Lung (tissue), 12 donors: ENCODE results near the gene CLPTM1L. TPM values are rescaled to one million over a fixed set of nuclear protein-coding genes. Genes with fewer than 3 reads are reported as not detected.
"Not testable (repeated sequence)": the region's sequence is repeated elsewhere in the genome, so short reads cannot be mapped to it uniquely, and the experiment has no call there.

ENCODE experiments used
- ATAC-seq: fragments of 200-7000 bp; cut with Tn5 transposase; one replicate; pipeline ENCODE4 v1.9.1; 2020; ENCODE audit warnings: moderate number of reproducible peaks; ENCODE audit not compliant: insufficient read depth, low FRiP score
- DNase-seq, 3 donors: peaks; one replicate each; pipeline ENCODE4 v3.0.0-alpha.2; 2013 to 2017
- H3K27ac ChIP-seq, 2 donors: one replicate each; pipeline ENCODE4 v1.5.1; 2013; ENCODE audit warnings: mild to moderate bottlenecking in 2 of 2, moderate library complexity in 2 of 2, control low read depth in 1 of 2, inconsistent platforms in 1 of 2, low read depth in 1 of 2, low read length in 1 of 2
- H3K27me3 ChIP-seq, 3 donors: one replicate each; pipeline ENCODE4 v1.5.1; 2013; ENCODE audit warnings: low read length in 2 of 3; ENCODE audit not compliant: control insufficient read depth in 3 of 3, insufficient read depth in 3 of 3
- H3K36me3 ChIP-seq, 4 donors: one replicate each; pipeline ENCODE4 v1.5.1; 2013; ENCODE audit warnings: low read length in 4 of 4, mild to moderate bottlenecking in 1 of 4, moderate library complexity in 1 of 4; ENCODE audit not compliant: control insufficient read depth in 4 of 4, insufficient read depth in 4 of 4
- H3K4me1 ChIP-seq, 5 donors: one replicate each; pipeline ENCODE4 v1.5.1; 2013; ENCODE audit warnings: low read length in 5 of 5, mild to moderate bottlenecking in 2 of 5, moderate library complexity in 1 of 5; ENCODE audit not compliant: control insufficient read depth in 5 of 5, insufficient read depth in 5 of 5
- H3K4me3 ChIP-seq: one replicate; pipeline ENCODE4 v1.5.1; 2013; ENCODE audit warnings: mild to moderate bottlenecking, control low read depth, moderate library complexity
- H3K9ac ChIP-seq, 2 donors: one replicate each; pipeline ENCODE4 v1.5.1; 2013; ENCODE audit warnings: low read length in 2 of 2, control low read depth in 1 of 2; ENCODE audit not compliant: insufficient read depth in 1 of 2
- H3K9me3 ChIP-seq, 4 donors: one replicate each; pipeline ENCODE4 v1.5.1; 2013; ENCODE audit warnings: low read length in 3 of 4, mild to moderate bottlenecking in 1 of 4, moderate library complexity in 1 of 4; ENCODE audit not compliant: control insufficient read depth in 4 of 4, insufficient read depth in 3 of 4
- CTCF ChIP-seq: IDR thresholded peaks from 2 replicates; pipeline ENCODE4 v1.5.1; 2012; ENCODE audit warnings: mild to moderate bottlenecking; ENCODE audit errors: control extremely low read depth, extremely low read depth
- WGBS, 2 donors: extraction: QIAGEN DNeasy Blood & Tissue Kit; methylation state at CpG; one replicate each; pipeline ENCODE4 v1.1.7; 2013; 5-methylcytosine and 5-hydroxymethylcytosine counted together
- polyA plus RNA-seq, 2 donors: library from polyadenylated mRNA; stranded (reverse); fragments of 200-250 nt; gene quantifications; one replicate each; pipeline ENCODE4 v1.2.1, GENCODE V29; 2013
- total RNA-seq, 2 donors: library from RNA; depleted of rRNA in 1 of 2; stranded (reverse); fragments of >200 nt in 1 of 2; gene quantifications; one replicate each; pipeline ENCODE4 v1.2.1, GENCODE V29; 2014 to 2021
- donor health status: control.
- donor health status: control.
- donor health status: Bipolar disorder and iron deficiency.
- donor health status: healthy.
- donor health status: DM: yes; HTN: yes; CAD: no.

CLPTM1L gene
- total and polyA plus RNA-seq, 4 donors, result 79.0 to 153 (median 144) TPM

DNA sequence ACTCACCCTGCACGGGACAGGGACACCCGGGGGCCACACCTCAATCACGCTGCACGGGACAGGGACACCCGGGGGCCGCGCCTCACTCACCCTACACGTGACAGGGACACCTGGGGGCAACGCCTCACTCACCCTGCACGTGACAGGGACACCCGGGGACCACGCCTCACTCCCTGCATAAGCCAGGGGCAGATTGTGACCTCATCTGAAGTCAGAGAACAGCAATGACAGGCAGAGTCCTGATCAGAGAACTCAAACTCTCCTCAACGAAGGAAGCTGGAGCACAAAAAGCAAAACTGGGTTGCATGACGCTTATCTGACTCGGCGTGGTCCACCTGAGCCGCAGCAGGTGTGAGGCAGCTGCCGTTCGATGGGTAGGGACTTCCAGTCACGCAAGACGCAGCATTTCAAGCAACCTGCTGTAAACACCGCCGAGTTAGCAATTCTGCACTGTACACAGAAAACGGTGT is 53.3 kb downstream of the CLPTM1L start:
- H3K27me3 ChIP-seq, result peaks cover 9 to 23% (median 16%) of the 10 kb centered on the region in 3 donors

GRCh38 chr5:1290956-1291355 is 53.9 kb downstream of the CLPTM1L start:
- H3K9ac ChIP-seq, H3K27ac ChIP-seq, ATAC-seq, DNase-seq, H3K36me3 ChIP-seq, H3K4me3 ChIP-seq: not testable (repeated sequence)
- H3K4me1 ChIP-seq, result peaks cover 0 to 12% (median 0%) of the 10 kb centered on the region in 5 donors
- 80 to 88% methylated on average over 20 to 24 of the region's 24 CpGs for WGBS, 2 donors
- peaks cover 0 to 21% (median 0%) of the 10 kb centered on the region in 4 donors for H3K9me3 ChIP-seq
- H3K27me3 ChIP-seq, result peaks cover 3 to 23% (median 10%) of the 10 kb centered on the region in 3 donors

More for the DNA sequence above, 53.3 kb downstream of the CLPTM1L start:
- H3K4me3 ChIP-seq, result no peak overlapping the region
- no peaks in the 10 kb centered on the region for H3K36me3 ChIP-seq
- H3K9me3 ChIP-seq, result peaks cover 0 to 21% (median 0%) of the 10 kb centered on the region in 4 donors
- 85 to 92% methylated on average over 24 of the region's 24 CpGs for WGBS, 2 donors
- no peak overlapping the region for H3K27ac ChIP-seq
- DNase-seq (no peak), ATAC-seq (no peak)
- H3K4me1 ChIP-seq, result peaks cover 0 to 12% (median 0%) of the 10 kb centered on the region in 5 donors
- no peak for TF ChIP-seq CTCF
- no peak overlapping the region for H3K9ac ChIP-seq

DNA sequence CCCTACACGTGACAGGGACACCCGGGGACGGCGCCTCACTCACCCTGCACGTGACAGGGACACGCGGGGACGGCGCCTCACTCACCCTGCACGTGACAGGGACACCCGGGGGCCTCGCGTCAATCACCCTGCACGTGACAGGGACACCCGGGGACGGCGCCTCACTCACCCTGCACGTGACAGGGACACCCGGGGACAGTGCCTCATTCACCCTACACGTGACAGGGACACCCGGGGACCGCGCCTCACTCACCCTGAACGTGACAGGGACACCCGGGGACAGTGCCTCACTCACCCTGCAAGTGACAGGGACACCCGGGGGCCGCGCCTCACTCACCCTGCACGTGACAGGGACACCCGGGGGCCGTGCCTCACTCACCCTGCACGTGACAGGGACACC is 55.3 kb downstream of the CLPTM1L start:
- peaks cover 0 to 19% (median 0%) of the 10 kb centered on the region in 4 donors for H3K9me3 ChIP-seq
- H3K4me3 ChIP-seq, ATAC-seq, H3K4me1 ChIP-seq, DNase-seq, H3K27ac ChIP-seq, H3K9ac ChIP-seq, H3K36me3 ChIP-seq: not testable (repeated sequence)
- 92 to 96% methylated on average over 15 to 32 of the region's 32 CpGs for WGBS, 2 donors
- peaks cover 2 to 18% (median 3%) of the 10 kb centered on the region in 3 donors for H3K27me3 ChIP-seq

DNA sequence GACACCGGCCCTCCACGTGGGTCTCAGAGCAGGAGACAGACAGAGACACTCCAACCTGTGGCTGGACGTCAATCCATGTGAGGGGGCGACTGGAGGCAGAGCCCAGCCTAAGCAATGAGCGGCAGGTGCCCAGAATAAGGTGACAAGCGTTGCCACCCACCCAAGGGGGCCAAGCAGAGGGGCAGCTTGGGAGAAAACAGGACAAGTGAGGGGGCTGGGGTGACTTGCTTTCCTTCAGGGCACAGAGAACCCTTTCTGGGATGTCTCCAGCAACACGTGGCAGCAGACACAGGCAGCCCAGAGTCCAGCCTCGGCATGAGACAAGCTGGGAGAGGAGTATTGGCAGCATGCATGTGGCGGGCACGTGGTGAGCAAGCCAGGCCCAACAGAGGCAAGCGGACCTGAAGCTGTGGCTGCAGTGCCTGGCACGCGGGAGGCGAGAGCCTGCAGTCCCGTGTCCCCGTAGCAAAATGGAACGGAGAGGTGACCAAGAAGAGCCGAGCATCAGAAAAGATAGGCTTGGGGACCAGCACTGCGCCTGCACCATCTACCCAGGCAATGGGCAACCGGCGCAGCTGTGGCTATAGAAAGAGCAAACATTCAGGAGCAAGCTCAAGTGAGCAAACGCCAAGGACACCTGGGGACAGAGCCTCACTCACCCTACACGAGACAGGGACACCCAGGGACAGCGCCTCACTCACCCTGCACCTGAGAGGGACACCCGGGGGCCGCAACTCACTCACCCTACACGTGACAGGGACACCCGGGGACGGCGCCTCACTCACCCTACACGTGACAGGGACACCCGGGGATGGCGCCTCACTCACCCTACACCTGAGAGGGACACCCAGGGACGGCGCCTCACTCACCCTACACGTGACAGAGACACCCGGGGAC is 56.2 kb downstream of the CLPTM1L start:
- DNase-seq (no peak), ATAC-seq (no peak)
- Histone ChIP-seq H3K4me3 (no peak overlapping the region), H3K27ac (no peak overlapping the region), H3K4me1 (peaks cover 0 to under 1% (median 0%) of the 10 kb centered on the region in 5 donors), H3K9me3 (peaks cover 0 to 15% (median 0%) of the 10 kb centered on the region in 4 donors), H3K27me3 (peaks cover 2 to 10% (median 3%) of the 10 kb centered on the region in 3 donors), H3K9ac (no peak overlapping the region), H3K36me3 (no peaks in the 10 kb centered on the region)
- TF ChIP-seq CTCF, result no peak
- WGBS, 2 donors, result 94% methylated on average over 30 to 37 of the region's 37 CpGs
